ENCODE measurements around the gene ABT1.
A peak's percentile ranks its signal among the peaks of the same experiment; 100 is the strongest.

Gene ABT1

DNA sequence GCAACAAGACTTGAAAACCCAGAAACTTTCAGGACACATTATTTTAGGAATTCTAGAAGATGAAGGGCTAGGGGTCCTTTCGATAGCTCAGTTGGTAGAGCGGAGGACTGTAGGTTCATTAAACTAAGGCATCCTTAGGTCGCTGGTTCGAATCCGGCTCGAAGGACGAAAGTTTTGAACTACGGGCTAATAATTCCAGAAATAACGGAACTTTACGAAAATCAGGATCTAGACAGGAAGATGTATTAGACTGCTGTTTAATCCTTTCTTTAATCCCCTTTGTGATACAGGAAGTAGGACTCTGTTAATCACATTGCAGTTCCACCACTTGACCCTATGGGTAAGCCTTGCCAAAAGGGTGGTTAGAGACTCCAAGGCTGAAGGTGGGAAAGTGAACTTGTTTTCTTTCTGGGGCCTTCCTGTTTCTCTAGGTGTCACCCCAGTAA, 21.2 kb upstream of the ABT1 start:
- DNase-seq, result no peak

DNA sequence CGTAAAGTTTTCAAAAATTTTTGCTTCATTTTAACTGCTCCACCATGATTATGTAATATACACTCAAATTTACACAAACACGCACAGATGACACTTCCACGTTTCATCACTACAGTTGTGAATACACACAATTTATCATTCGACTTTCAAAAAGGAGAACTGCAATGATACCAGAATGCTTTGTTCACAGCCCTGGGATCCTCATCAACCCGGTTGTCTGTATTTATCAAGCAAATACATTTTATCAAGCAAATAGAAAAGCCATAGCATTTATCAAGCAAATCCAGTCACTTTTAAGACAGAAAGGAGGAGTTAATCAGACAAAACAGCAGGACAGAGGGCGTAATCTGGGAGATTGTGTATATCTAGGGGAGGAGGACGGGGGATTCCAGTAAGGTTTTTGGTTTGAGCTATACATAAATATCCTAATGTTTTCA, 20.3 kb upstream of the ABT1 start:
- no peak for DNase-seq

DNA sequence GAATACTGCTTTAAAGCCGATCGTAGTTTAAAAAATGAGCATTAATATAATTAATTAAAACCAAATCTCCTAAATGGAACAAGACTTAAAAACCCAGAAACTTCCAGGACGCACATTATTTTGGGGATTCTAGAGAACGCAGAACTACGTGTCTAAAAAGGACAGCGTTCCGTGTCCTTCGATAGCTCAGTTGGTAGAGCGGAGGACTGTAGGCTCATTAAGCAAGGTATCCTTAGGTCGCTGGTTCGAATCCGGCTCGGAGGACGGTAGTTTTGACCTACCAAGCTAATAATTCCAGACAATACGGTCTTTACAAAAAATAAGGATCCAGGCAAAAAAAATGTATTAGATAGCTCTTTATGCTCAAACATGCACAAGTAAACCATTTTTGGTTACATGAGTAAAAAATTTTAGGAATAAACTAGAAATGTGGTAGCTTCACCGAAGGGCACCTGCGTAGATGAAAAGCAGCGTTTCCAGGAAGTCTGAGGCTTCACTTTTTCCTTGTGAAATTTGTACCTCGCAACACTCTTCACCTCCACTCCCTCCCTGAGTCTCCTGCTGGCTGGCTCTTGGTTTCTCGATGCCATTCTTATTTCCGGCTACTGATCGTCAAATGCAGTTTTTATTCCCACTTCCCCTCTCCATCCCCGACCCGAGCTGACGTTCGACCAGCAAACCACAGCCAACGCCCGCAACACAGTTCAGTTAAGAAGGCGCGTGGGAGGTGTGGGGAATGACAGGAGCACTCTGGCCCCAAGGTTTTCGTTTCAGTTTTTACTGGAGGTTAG, 19.6 kb upstream of the ABT1 start:
- peak; percentile 72 for DNase-seq

DNA sequence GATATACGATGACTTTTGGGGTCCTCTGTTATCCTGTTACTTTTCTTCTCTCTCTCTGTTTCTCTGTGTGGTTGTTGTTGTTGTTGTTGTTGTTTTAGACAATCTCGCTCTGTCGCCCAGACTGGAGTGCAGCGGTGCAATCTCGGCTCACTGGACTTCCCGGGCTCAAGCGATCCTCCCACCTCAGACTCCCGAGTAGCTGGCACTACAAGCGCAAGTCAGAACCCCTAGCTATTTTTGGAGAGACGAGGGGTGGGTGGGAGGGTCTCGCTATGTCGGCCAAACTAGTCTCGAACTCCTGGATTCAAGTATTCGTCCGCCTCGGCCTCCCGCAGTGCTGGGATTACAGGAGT, 19.1 kb upstream of the ABT1 start:
- no peak for DNase-seq

DNA sequence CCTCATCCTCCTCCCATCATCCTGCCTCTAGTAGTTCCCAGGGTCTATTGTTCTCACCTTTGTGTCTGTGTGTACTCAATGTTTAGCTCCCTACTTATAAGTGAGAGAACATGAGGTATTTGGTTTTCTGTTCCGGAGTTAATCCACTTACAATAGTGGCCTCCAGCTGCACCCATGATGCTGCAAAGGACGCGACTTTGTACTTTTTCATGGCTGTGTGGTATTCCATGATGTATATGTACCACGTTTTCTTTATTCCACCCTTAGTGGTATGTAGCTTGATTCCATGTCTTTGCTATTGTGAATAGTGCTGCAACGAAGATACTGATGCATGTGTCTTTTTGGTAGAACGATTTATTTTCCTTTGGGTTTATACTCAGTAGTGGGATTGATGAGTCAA, 18.5 kb upstream of the ABT1 start:
- DNase-seq, result no peak

DNA sequence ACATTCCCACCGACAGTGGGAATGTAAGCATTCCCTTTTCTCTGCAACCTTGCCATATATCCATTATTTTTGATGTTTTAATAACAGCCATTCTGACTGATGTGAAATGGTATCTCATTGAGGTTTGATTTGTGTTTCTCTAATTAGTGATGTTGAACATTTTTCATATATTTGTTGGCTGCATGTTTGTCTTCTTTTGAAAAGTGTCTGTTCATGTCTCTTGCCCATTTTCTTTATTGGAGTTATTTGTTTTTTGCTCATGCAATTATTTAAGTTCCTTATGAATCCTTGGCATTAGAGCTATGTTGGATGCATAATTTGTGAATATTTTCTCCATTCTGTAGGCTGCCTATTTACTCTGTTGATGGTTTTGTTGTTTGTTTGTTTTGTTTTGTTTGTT, 18.0 kb upstream of the ABT1 start:
- DNase-seq, result no peak

DNA sequence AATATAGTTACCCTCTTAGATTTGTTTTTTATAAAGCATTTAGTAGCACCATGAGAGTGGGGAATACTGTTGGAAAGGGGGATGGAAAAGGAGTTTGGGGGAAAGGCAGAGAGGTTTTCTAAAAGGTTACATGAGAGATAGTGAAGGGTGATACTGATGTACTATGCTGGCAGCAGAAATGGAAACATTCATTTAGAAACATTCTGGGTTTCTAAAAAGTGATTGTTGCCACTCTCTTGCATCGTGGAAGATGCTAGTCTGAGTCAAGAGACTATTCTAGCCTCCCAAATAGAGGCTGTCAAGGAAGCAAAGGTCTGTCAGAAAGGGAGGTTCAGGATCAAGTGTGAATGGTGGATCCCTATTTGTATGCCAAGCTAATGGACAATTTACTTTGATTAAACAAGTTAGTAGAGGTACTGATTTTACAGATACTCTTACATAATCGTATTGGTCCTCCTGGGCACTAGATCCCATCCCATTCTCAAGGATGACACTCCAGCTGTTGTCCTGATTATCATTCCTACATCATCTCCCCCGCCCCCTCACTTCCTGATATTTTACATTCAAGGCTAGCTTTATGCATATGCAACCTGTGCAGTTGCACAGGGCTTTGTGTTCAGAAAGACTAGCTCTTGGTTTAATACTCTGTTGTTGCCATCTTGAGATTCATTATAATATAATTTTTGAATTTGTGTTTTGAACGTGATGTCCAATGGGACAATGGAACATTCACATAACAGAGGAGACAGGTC, 15.4 kb upstream of the ABT1 start:
- no peak for DNase-seq

DNA sequence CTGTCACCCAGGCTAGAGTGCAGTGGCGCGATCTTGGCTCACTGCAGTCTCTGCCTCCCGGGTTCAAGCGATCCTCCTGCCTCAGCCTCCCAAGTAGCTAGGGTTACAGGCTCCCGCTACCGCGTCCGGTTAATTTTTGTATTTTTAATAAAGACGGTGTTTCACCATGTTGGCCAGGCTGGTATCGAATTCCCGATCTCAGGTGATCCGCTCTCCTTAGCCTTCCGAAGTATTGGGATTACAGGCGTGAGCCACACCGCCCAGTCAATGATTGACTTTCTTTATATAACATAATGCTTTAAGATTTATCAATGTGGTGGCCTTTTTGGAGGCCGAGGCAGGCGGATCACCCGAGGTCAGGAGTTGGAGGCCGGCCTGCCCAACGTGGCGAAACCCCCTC, 7.8 kb upstream of the ABT1 start:
- no peak for DNase-seq

DNA sequence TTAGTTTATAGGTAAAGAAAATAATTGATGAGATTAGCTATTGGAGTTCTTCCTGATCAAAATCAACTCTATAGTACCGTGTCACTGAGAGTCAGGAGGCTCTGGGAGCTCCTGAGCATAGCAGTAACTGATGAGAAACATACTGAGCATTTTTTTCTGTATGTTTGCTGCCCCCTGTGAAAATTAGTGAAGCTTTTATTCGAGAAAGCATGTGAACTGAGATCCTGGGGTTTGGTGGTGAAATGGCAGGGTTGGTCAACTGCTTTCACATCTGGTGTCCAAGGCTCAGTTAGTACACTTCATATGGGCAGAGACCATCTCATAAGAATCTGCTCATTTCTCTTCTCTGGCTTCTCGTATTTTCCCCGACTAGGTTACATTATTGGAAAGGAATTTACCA, 4.1 kb upstream of the ABT1 start:
- peak; percentile 14 for DNase-seq

DNA sequence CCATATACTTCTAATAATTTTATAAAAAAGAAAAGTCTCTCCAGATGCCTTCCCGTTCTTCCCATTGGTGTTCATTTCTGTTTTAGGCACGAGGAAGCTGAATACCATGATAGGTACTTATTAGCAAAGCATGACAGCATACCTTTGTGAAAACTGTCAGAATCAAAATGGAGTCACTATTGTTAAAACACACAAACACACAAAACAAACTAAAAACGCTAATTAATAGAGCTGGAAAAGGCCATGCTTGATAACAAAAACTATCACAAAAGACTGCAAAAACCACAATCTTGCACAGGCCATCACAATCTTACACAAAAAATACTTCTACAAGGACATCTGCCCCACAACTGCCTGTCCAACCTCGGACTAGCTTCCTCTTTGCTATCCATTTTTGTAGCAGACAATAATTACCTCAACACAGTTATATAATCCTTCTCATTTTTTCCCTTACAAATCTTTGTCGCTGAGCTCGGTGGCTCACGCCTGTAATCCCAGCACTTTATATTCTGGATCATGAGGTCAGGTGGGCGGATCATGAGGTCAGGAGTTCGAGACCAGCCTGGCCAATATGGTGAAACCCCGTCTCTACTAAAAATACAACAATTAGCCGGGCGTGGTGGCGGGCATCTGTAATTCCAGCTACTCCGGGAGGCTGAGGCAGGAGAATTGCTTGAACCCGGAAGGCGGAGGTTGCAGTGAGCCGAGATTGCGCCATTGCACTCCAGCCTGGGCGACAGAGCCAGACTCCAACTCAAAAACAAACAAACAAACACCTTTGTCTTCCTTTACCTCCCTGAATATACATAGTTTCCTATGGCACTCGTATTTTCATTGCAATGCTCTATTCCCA, 3.2 kb upstream of the ABT1 start:
- no peak for DNase-seq

DNA sequence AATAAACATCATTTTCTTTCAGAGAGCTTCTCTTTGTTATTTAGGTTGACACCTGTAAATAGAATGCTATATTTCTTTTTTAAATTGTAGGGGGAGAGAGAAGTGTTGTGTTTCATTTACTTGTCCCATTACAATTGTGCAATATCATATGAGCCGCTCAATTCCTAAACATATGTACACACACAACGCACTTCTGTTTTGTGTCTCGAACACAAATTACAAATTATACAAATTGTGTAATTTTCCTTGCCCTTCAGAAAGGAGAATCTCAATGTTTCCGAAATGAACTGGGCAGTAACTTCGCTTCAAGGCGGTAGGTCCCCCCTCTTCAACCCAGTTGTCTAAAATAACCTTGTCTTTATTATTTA, 2.6 kb upstream of the ABT1 start:
- DNase-seq, result no peak

DNA sequence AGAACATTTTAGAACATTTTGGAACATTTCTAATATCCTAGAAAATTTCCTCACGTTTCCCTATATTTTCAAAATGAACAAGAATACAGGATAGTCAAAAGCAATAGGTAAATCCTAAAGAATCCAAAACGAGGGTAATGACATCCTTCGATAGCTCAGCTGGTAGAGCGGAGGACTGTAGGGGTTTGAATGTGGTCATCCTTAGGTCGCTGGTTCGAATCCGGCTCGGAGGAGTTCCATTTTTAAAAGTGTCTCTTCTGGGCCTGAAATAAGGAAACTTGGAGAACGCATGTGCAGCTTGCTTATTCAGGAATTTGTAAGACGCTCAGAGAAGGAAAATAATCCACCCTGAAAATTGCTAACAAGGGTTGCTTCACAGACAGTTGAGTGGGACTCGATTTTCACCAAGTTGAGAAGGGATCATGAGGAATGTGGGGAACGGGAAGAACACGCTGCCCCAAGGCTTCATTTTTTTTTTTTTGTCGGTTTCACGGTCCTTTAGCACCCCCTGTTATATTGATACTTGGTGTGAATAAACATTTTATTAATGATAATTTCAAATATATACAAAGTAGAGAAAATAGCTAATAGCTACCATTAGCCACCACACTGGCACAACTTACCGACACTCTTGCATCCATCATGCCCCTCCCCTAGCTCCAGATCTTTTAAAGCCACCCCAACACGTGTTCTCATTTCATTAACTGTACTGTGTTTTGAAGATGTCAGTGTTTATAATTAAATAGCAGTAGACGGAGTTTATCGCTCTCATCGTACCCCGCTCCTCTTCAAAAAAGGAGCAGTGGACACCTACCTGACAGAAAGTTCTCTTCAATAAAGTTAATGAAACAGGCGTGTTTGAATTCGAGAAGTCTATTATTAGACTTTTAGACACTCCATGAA, 1.8 kb upstream of the ABT1 start:
- DNase-seq, result peak; percentile 72

DNA sequence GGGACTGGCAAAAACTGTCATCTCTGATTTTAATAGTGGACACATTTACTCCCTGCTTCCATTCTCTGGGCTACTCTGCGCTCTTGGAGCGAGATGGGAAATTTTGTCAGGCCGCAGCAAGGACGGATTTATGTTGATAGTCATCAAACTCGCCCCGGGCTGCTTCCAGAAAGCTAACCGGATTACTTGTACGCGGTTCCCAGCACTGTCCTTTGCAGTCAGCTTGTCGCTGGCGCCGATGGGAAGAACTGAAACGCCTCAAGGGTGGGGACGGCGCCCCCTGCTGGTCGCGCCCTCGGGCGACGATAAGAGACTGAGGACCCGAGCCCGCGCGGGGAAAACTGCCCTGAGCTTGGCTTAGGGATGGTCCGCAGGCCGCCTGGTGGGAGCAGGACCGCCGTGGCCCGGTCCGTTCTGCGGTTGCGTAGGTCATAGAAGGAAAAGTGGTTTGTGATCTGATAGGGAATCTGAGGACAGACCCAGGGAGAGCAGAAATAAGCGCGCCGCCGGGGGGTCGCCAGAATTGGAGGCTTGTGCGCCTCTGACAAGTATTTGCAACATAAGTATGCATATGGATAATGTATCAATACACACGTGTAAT, 984 bp upstream of the ABT1 start:
- DNase-seq, result peak; percentile 86

DNA sequence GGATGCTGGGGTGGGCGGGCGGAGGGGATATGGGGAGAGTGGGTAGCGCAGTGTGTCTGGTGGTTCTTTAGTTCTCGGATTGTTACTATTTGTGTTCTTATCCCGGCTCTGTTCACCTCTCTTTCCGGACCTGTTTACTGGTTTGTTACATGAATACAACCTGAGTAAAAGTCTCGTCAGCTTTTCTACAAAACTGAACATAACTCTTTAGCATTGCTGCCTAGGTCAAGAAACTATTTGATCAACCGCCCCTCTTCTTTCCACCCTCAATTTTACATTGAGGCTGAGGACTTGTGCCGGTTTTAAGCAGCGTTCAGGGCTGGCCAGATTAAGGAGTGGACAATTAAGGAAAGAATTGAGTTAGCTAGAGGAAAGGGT, 625 bp downstream of the ABT1 start:
- DNase-seq, result no peak

DNA sequence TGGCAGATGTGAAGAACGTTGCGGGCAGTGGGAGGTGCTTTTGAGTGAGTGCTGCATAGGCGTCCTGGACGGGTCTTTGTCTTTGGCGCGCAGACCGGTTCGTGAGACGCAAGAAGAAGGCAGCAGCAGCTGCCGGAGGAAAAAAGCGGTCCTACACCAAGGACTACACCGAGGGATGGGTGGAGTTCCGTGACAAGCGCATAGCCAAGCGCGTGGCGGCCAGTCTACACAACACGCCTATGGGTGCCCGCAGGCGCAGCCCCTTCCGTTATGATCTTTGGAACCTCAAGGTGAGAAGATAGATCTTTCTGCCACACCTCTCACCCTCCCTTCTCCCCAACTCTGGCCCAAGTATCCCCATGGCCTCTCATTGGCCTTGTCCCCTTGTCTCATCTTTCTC, 1.1 kb downstream of the ABT1 start:
- DNase-seq, result no peak

DNA sequence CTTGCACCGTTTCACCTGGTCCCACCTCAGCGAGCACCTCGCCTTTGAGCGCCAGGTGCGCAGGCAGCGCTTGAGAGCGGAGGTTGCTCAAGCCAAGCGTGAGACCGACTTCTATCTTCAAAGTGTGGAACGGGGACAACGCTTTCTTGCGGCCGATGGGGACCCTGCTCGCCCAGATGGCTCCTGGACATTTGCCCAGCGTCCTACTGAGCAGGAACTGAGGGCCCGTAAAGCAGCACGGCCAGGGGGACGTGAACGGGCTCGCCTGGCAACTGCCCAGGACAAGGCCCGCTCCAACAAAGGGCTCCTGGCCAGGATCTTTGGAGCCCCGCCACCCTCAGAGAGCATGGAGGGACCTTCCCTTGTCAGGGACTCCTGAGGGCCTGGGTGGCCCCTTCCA, 1.5 kb downstream of the ABT1 start:
- no peak for DNase-seq

DNA sequence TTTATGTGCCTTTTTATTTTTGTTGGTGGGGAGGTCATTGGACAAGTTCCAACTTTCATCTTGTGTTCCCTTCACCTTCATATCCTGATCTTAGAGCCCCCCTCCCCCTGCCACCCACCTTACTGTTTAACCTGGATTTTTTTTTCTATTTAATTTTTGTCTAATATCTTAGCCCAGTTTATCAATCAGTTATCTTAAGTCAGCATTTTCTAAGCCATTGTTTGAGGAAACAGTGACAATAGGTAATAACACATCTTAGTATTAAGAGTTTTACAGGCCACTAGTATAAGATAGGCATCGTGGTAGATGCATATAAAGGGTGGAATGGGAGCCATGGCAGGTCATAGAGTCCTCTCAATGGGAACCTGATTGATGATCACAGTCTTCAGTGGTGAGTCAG, 2.4 kb downstream of the ABT1 start:
- no peak for DNase-seq

DNA sequence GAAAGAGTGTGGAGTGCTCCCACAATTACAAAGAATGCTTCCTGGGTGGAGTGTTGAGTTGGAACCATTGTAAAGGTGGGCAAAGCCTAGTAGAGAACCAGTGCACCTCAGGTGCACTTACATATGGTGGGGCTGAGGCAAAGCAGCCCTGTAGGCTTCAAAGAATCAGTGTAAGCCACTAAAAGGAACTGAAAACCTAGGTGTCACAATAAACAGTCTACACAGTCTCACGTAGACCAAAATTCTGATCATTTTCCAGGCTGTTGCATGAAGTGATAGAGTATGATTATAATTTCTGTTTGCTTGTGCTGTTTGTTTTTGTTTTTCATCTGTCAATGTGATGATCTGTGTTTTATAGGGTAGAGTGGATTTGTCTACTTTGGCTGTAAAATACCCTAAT, 2.8 kb downstream of the ABT1 start:
- no peak for DNase-seq

DNA sequence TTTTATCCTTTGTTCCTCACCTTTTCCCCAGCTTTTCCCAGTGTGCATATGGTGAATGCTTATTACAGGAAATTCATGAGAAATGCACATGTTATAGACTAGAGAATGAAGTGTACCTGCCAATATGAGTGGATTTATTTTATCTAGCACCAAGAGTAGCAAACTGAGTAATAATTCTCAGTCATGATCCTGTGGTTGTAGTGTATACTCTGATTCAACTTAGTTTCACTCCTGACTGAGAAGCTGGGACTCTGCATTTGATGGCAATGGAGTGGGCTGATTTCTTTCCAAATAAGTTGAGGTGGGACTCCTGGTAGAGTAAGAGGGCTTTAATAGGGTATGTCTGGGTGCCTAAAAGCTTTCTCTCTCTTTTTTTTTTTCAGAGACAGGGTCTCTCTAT, 4.0 kb downstream of the ABT1 start:
- no peak for DNase-seq

DNA sequence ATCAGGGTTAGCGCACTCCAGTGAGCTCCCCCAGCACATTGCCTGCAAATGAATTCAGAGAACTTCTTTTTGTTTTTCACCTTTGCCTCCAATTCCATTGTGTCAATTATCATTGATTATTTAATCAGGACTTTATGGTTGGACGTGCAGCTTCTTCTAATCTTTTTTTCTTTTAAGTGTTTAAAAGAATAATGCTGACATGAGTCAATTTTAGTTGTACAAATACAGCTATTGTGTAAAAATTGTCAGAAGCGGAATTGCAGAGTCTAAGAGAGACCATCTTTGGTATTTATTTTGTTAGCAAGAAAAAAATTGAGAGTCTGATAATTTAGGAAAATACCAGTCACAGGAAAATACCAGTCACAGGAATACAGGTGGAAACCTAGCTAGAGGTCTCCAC, 5.5 kb downstream of the ABT1 start:
- DNase-seq, result no peak

DNA sequence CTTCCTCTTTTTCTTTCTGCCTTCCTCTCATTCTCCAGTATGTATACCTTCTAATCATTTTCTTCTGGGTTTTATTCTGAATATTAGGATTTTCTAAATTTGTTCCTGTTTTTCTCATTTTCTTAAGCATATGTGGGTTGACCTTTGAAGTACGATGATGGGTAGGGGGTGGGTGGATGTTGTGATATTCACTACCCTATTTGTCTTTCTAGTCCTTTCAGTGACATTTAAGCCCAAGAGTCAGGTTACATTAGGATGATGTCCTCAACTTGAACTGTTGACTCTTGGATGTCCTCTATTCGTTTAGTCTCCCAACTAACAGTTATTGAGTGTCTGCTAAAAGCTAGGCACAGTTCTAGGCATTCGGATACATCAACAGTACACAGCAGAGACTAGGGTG, 7.3 kb downstream of the ABT1 start:
- no peak for DNase-seq

DNA sequence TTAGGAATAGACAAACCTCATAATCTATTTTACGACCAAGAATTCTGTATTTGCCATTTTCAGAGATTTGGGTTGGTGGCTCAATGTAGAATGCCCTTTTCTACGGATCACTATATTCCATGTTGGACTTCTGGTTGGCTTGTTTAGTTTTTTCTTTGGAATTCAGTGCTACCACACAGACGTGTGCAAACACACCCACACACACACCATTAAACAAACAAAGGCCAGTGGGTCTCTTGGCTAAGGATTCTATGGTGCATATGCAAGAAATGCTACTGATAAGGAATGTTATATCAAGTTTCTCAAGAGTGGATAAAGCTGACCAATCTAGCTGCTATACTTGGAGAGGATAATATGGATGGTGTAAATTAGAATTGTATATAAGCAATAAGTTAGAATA, 8.0 kb downstream of the ABT1 start:
- DNase-seq, result no peak
